Measurements from ENCODE around the gene TBC1D16. TPM values are rescaled to one million over a fixed set of nuclear protein-coding genes. Genes with fewer than 3 reads are reported as not detected.
"Not testable (repeated sequence)": the region's sequence is repeated elsewhere in the genome, so short reads cannot be mapped to it uniquely, and the experiment has no call there.

TBC1D16 gene
- total RNA-seq, 1 donor from 2014 or later: 48.8 TPM

DNA sequence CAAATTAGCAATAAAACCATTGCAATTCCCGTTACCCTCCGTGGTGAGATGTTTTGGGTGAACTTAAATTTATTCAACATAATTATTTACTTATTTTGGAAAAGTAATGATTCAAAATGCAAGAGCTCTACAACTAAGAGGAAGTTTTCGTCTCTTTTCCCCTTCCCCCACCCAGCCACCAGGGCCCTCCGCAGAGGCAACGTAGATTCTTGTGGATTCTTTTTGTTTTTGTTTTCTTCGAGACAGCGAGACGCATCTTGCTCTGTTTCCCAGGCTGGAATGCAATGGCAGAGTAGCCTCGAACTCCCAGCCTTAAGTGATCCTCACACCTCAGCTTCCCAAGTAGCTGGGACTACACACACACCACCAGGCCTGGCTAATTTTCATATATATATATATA, 19.9 kb upstream of the TBC1D16 start:
- DNase-seq (ENCODE audit: low read depth in 2 of 2): no peak

DNA sequence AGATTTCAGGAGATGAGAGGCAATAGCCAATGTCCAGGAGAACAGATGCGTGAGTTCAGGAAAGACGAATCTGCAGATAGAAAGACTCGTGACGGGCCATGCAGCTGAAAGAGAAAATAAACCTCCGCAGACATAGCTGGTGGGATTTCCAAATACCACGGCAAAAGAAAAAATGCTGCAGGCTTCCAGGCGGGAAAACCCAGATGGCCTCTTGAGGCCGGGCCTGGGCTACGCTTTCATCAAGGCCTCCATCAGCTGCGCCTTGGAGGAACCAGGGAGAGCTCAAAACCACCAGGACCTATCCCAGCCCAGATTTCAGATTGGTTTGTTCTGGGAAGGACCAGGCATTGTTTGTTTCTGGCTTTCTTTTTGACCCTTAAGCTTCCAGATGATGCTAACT, 17.4 kb upstream of the TBC1D16 start:
- no peak for DNase-seq (ENCODE audit: low read depth in 2 of 2)

DNA sequence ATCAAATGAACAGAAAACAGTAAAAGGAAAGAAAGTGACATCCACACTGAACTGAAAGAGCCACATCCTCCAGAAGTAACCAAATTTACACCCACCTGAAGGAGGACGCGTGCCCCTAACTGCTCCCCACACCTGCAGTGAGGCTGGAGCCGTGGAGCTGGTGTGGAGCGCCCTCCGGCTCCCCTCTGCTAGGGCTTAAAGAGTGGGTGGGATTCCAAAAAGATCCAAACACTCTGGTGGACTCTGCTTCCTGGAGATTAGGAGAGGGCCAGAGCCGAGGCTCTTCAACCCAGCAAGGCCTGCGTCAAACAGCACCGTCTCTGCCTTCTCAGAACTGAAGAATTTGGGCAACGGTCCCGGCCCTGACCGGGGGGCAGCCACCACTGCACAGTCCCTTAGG, 16.0 kb upstream of the TBC1D16 start:
- DNase-seq (ENCODE audit: low read depth in 2 of 2): no peak

DNA sequence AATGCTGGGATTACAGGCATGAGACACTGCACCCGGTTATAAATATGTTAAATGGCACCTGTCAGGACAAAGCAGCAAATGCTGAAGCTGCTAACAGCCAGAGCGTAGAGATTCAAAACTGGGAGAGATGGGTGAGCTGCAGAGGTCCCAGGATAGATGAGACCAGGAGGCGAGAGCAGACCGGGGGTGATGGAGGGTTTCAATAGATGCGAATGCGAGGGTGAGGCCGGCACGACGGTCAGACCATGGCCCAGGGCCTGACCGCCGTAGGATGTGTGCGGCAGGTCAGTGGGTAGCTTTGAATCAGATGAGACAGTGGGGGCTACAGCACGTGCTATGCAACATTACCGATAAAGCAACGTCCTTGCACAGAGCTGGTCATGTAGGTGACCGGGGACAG, 15.0 kb upstream of the TBC1D16 start:
- no peak for DNase-seq (ENCODE audit: low read depth in 2 of 2)

DNA sequence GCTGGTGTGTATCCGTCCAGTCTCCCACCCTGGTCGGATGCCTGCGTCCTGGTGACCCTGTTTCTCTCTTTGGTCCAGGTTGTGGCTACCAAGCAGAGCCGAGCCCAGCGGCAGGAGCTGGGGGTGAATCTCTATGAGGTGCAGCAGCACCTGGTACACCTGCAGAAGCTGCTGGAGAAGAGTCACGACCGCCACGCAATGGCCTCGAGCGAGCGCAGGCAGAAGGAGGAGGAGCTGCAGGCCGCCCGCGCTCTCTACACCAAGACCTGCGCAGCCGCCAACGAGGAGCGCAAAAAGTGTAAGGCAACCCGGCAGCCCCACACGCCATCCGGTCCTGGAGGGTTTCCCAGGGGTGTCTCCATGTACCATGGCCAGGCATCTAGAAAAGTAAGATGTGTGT, 14.3 kb upstream of the TBC1D16 start:
- DNase-seq (ENCODE audit: low read depth in 2 of 2): no peak

DNA sequence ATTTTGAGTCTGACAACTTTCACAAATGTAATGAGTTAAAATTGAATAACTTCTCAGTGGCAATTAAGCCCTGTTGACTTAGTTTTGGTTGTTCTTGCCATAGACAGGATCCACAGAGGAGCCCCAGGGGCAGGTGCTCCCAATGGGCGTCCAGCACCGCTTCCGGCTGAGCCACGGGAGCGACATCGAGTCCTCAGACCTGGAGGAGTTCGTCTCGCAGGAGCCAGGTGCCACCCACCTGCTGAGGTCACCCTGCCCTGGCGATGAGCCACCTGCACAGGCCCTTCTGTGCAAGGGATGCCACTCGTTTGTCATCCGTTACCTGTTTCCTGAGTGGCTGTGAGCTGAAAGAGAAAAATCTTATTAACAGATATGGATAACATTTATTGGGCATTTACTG, 11.5 kb upstream of the TBC1D16 start:
- DNase-seq (ENCODE audit: low read depth in 2 of 2): no peak

DNA sequence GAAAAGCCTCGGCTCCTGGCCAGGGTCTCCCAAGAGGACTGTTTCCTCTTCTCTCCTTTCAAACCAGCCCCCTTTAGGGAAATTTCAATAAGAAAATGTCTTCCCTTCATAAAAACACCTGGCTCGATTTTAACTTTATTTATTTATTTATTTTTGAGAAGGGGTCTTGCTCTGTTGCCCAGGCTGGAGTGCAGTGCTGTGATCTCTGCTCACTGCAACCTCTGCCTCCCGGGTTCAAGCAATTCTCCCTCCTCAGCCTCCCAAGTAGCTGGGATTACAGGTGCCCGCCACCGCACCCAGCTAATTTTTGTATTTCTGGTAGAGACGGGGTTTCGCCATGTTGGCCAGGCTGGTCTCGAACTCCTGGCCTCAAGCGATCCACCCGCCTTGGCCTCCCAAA, 11.0 kb upstream of the TBC1D16 start:
- DNase-seq (ENCODE audit: low read depth in 2 of 2): not testable (repeated sequence)

DNA sequence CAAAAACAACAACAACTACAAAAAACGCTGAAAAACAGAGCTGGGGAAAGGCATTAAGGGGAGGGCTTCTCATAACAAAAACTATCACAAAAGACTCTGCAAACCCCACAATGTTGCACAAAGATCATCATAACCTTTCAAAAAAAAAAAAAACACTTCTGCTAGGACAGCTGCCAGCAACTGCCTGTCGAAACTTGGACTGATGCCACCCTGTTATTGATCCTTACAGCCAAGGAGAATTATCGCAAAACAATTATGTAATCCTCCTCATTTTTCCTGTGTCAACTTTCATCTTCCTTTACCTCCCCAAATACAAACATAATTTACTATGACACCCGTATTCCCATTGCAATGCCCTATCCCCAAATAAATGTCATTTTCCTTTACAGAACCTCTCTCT, 10.0 kb upstream of the TBC1D16 start:
- no peak for DNase-seq (ENCODE audit: low read depth in 2 of 2)

DNA sequence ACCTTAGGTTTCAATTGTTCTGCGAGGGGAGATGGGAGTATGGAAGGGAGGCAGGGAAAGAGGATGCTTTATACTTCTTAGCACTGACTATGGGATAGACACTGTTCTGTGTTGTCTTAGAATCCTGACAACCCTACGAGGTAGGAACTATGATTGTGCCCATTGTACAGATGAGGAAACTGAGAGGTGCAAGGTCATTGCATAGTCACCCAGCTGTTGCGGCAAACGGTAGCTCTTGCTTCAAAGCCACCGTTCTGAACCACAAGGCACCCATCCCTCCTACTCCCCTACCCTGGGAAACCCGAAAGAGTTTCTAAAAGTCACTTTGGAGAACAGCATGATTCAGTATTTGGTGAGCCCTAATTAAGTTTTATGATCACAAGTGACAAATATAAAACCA, 8.3 kb upstream of the TBC1D16 start:
- no peak for DNase-seq (ENCODE audit: low read depth in 2 of 2)

DNA sequence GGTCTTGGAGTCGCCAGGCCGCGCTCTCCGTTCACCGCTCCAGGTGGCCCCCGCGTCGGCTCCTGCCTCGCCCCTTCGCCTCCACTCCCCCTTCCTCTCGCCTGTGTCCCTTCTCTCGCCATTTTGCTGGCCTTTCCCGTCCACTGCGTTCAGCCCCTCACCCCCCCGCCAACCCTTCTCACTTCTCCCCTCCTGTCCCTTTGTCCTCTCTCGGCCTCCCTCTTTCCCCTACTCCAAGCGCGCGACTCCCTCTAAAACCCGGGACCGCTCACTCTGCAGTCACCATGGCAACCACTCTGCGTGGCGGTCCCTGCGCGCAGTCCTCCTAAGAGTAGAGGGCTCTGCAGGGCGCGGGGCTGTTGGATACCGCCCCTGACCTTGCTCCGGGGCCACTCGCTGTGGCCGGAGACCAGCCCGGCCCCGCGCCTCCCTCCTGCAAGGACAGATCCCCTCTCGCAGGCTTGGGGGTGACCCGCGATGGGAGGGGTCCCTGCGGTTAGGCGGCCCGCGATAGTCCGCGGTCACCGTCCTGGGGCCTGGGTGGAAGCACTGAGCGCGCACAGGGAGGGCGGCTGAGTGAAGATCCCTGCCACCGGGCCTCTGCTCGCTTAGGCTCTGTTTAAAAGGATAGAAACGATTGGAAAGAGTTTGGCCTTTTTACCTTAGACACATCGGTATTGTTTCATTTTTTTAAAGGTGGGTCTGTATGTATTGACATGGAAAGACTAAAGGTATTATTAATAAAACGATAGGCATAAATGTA, 1.2 kb upstream of the TBC1D16 start:
- peak; percentile 43 to 70 for DNase-seq (ENCODE audit: low read depth in 2 of 2)

DNA sequence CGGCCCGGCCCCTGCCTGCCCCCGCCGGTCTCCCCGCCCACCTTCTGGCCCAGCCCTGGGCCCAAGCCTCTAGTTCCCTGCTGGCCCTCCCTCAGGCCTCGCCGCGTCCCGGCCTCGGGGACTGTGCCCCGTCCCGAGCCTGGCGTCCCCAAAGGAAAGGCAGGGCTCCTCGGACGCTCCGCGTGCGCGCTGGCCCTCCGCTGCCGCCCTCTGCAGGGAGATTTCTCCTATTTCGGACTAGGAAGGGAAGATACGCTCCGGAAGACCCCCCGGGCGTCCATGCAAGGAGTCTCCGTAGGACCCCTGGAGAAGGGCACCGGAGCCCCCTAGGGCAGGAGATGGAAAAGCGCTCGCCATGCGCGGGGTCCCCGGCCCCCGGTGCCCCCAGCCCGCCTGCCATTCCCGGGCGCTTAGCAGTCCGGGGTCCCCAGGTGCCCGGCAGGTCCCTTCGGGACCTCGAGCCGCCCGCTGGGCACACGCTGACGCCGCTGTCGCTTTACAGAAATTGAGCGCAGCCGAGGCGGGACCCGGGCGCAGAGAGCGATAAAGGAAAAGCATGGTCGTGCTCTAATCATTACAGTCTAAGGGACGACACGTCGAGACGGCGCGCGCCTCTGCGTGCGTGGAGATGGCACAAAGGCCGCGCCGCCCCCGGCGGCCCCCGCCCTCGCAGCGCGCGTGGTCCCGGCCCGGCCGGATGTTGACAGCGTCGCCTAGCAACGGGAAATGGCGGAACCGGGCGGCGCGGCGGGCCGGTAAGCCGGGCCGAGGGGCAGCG, 454 bp upstream of the TBC1D16 start, which contains the start of gene CCDC40:
Gene CCDC40, plus strand, starts transcription at position 706 of the 778 bp plus-strand sequence. Its CDS starts 21 bp downstream, at position 727.
- peak; percentile 76 to 91 for DNase-seq (ENCODE audit: low read depth in 2 of 2)

DNA sequence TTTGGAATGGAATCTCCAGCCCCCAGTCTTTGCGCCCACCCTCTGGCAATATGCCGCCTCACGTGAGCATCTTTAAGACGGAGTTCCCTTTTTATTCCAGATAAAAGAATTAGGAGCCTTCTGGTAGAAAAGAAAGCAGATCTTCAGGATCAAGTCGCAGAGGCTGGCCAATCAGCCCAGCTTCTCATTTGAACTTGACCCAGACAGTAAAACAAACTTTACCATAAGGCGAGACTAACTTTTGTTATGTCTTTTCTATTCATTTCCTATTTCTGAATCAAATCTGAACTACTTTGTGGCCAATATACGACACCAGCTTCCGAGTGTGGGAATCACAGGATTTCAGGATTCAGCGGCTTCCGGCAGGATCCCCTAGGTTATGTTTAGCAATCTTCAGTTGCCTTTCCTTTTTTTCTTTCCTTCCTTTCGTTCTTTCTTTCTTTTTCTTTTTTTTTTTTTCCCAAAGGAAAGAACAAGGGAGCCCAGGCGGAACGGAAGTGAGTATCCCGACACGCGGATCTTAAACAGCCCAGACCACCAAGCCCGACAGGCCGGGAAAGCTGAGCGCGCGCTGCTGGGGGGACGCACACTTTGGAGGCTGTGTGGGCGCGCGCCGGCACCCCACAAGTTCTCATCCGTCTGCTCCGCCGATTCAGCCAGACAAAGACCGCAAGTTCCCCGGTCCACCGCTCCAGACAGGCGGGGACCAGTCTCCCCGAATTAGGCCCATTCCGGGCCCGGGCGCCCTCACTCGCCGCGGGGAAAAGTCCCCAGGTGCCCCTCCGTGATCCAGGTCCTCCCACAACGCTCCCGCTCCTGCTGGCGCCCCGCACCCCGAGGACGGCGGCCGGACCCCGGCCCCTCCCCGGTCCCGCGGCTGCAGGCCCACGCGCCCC, 633 bp downstream of the TBC1D16 start:
- DNase-seq (ENCODE audit: low read depth in 2 of 2): peak; percentile 51 to 65

DNA sequence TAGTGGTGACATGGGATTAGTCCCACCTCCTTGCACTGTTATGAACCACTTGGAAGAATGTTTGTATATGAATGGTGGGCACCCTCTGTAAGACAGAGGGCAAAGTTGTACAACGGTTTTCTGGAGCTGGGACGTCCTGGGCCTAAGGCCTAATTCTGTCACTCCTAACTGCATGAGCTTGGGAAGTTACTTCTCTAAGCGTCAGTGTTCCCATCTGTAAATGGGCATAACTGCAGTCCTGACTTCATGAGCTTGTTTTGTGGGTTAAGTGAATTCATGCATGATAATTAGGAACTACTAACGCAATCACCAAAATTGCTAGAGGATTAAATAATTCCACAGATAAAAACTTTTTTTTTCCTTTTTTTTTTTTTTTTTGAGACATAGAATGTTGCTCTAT, 1.8 kb downstream of the TBC1D16 start:
- no peak for DNase-seq (ENCODE audit: low read depth in 2 of 2)

DNA sequence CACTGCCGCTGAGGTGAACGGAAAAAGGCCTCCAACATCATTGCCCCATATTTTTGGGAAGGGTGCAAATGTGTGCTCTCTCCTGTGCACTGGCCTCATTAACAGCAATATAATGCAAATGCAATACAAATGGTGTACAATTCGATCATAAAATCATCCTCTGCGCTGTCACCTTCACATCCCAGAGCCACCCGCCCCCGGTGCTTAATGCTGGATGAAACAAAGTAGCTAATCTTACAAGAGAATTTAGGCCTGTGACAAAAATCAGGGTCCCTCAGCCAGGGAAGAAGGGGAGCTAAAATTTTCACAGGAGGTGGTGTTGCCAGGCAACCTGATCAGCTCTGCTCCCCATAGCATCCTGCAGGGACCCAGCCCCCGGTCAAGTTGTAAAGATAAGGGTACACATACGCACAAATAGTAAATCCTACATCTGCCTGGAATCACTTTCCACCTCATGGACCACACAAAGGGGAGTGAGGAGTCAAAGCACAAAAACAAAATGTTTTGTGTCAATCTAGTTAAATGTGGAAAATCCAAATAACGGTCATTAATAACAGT, 3.0 kb downstream of the TBC1D16 start:
- no peak for DNase-seq (ENCODE audit: low read depth in 2 of 2)

DNA sequence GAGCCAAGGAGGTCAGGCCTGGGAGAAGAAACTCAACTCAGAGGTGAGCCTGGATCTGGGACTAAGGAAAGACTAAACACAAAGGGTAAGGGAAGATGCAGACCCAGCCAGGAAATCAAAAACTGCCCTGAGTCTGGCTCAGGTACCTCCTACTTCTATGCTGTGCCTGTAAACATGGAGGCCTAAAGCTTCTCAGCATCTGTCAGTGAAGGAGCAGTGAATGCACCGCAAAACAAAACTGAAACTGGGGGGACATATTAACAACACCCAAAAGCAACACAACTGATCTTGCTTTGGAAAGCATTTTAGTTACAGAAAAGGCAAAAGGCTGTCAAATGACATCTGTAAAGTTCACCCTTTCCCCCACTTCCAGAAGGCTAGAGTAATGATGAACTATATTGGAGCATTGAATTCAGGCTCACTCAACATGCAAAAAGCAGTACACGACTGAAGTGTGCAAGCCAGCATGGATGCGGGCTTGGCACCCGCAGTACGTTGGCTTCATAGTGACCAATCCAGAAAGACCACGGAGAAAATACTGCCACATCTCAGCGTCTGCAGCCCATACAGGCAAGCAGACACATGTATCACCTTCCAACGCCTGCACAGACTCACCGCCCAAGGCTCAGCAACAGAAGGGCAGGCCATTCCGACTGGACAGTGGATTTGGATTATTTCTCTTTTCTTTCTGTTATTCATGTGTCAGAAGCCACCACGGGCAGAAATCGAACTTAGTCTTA, 3.8 kb downstream of the TBC1D16 start:
- no peak for DNase-seq (ENCODE audit: low read depth in 2 of 2)

DNA sequence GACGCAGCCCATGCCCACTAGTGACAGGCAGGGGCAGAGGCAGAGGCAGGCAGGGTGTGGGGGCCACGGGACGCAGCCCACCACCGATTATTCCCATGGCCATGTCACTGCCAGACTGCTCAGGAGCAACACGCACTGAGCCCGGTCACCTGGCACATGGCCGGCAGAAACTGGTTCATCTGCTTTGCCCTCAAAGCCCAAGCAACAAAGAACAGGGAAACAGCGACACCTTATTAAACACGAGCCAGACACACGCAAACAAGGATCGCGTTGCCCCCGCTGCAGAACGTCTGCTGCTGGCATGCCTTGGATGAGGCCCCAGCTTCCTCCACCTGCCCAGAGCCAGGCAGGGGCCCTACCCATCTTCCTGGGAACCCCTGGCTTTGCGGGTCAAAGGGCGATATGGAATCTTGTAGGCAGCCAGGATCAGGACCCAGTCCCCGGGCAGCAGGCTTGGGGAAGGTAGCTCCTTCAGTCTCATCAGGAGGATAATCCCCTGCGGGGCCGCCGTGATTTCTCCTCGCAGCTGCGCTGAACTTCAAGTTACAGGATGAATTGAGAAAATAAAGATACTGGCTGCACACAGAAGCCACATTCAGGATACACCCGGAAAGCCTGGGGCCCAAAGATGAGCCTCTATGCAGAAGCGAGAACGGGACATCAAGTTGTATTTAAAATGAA, 4.8 kb downstream of the TBC1D16 start:
- no peak for DNase-seq (ENCODE audit: low read depth in 2 of 2)

DNA sequence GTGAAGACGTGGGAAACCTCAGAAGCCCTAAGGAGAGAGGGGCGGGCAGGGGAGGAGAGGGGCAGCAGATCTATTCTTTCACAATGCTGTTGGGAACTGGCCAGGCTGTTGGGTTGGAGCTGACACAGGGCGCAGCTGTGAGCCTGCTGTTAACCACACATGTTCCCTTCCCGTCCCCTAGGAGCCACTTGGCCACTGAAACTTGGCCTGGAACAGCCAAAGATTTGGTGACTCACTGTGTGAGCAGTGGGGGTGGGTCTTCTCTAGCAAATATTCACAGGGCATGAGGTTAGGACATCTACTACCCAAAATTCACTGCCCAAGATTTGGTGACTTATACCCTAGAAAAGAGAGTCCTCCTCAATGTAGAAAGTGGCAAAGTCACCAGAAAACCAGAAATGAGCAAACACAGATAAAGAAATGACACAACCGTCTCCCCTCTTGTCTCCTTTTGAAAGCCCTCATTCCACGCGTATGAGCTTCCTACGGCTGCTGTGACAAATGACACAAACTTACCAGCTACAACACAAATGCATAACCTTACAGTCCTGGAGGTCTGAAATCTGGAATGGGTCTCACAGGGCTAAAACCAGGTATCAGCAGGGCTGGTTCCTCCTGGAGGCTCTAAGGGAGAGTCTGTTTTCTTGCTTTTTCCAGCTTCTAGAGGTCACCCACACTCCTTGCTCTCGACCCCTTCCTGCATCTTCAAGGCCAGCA, 6.3 kb downstream of the TBC1D16 start:
- peak; percentile 53 to 59 for DNase-seq (ENCODE audit: low read depth in 2 of 2)

DNA sequence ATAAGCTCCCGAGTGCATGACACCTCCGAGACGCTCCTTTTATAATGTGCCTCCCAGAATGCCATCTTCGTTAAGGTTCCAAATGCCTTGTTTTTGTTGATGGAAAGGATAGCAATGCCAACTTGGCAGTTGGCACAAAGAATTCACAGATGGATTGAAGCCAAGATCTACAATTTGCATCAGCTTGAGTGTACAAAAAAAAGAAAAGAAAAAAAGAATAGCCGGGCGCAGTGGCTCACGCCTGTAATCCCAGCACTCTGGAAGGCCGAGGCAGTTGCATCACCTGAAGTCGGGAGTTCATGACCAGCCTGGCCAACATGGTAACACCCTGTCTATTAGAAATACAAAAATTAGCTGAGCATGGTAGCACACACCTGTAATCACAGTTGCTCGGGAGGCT, 7.6 kb downstream of the TBC1D16 start:
- DNase-seq (ENCODE audit: low read depth in 2 of 2): no peak

DNA sequence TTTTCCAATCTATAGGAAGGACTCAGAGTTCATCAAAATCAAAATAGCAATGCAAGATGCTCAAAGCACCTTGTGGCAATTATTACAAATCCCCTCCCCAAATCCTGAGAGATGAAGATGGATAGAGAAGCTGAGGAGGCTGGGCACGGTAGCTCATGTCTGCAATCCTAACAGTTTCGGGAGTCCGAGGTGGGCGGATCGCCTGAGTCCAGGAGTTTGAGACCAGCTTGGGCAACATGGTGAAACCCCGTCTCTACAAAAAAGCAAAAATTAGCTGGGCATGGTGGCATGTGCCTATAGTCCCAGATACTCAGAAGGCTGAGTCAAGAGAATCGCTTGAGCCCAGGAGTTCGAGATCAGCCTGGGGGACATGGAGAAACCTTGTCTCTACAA, 8.6 kb downstream of the TBC1D16 start:
- DNase-seq (ENCODE audit: low read depth in 2 of 2): no peak
